ENCODE measurements around the gene TREM2.
A peak's percentile ranks its signal among the peaks of the same experiment; 100 is the strongest.

TREM2 gene

GRCh38 chr6:41170547-41171160 lies 7.7 kb upstream of the TREM2 start:
- no peak overlapping the region for H3K27ac Mint-ChIP-seq

GRCh38 chr6:41167173-41167963 lies 4.5 kb upstream of the TREM2 start:
- peak in 1 of 2 donors; percentile 46 for DNase-seq (ENCODE audit: low spot score in 2 of 2)
- no peaks in the 10 kb centered on the region for H3K9me3 Mint-ChIP-seq
- H3K4me3 Mint-ChIP-seq, result no peak overlapping the region
- ATAC-seq, result no peak
- no peaks in the 10 kb centered on the region for H3K36me3 Mint-ChIP-seq
- no peak overlapping the region for H3K27ac Mint-ChIP-seq
- peaks cover 6% of the 10 kb centered on the region for H3K4me1 Mint-ChIP-seq

More at GRCh38 chr6:41170547-41171160, 7.7 kb upstream of the TREM2 start:
- ATAC-seq (no peak), DNase-seq (ENCODE audit: low spot score in 2 of 2) (no peak)
- Mint-ChIP-seq H3K36me3 (no peaks in the 10 kb centered on the region), H3K4me3 (no peak overlapping the region), H3K9me3 (no peaks in the 10 kb centered on the region), H3K4me1 (peaks cover 6% of the 10 kb centered on the region)

GRCh38 chr6:41164551-41165120 lies 1.7 kb upstream of the TREM2 start:
- no peak for DNase-seq (ENCODE audit: low spot score in 2 of 2)
- Mint-ChIP-seq H3K9me3 (no peaks in the 10 kb centered on the region), H3K4me1 (no peaks in the 10 kb centered on the region), H3K27ac (no peak overlapping the region), H3K4me3 (no peak overlapping the region), H3K36me3 (no peaks in the 10 kb centered on the region)
- no peak for ATAC-seq

- H3K27ac Mint-ChIP-seq, result no peak overlapping the region
- no peaks in the 10 kb centered on the region for H3K36me3 Mint-ChIP-seq
- peak in 1 of 2 donors; percentile 36 for DNase-seq (ENCODE audit: low spot score in 2 of 2)
- no peak overlapping the region for H3K4me3 Mint-ChIP-seq
- H3K9me3 Mint-ChIP-seq, result no peaks in the 10 kb centered on the region
- no peaks in the 10 kb centered on the region for H3K4me1 Mint-ChIP-seq
- no peak for ATAC-seq
Measured at GRCh38 chr6:41163419-41163717, 452 bp upstream of the TREM2 start.

GRCh38 chr6:41161851-41162552 lies 914 bp downstream of the TREM2 start:
- Mint-ChIP-seq H3K4me3 (no peak overlapping the region), H3K27ac (no peak overlapping the region), H3K9me3 (no peaks in the 10 kb centered on the region), H3K36me3 (no peaks in the 10 kb centered on the region), H3K4me1 (no peaks in the 10 kb centered on the region)
- no peak for DNase-seq (ENCODE audit: low spot score in 2 of 2)
- ATAC-seq, result no peak

- Mint-ChIP-seq H3K4me1 (no peaks in the 10 kb centered on the region), H3K9me3 (no peaks in the 10 kb centered on the region), H3K4me3 (no peak overlapping the region), H3K36me3 (no peaks in the 10 kb centered on the region), H3K27ac (no peak overlapping the region)
- ATAC-seq (no peak), DNase-seq (ENCODE audit: low spot score in 2 of 2) (peak in 1 of 2 donors; percentile 23)
Measured at GRCh38 chr6:41161380-41161779, 1.5 kb downstream of the TREM2 start.

- H3K36me3 Mint-ChIP-seq, result no peaks in the 10 kb centered on the region
- no peak overlapping the region for H3K4me3 Mint-ChIP-seq
- no peak for ATAC-seq
- DNase-seq (ENCODE audit: low spot score in 2 of 2), result no peak
- no peaks in the 10 kb centered on the region for H3K9me3 Mint-ChIP-seq
- H3K27ac Mint-ChIP-seq, result no peak overlapping the region
- H3K4me1 Mint-ChIP-seq, result no peaks in the 10 kb centered on the region
Measured at GRCh38 chr6:41160933-41161332, 2.0 kb downstream of the TREM2 start.

- Mint-ChIP-seq H3K36me3 (no peaks in the 10 kb centered on the region), H3K4me1 (no peaks in the 10 kb centered on the region), H3K9me3 (no peaks in the 10 kb centered on the region), H3K4me3 (no peak overlapping the region), H3K27ac (no peak overlapping the region)
- no peak for ATAC-seq
- peak in 1 of 2 donors; percentile 25 for DNase-seq (ENCODE audit: low spot score in 2 of 2)
Measured at GRCh38 chr6:41159415-41160082, 3.4 kb downstream of the TREM2 start.

- H3K9me3 Mint-ChIP-seq, result no peaks in the 10 kb centered on the region
- H3K4me1 Mint-ChIP-seq, result no peaks in the 10 kb centered on the region
- no peak overlapping the region for H3K27ac Mint-ChIP-seq
- no peak for ATAC-seq
- no peak overlapping the region for H3K4me3 Mint-ChIP-seq
- no peak for DNase-seq (ENCODE audit: low spot score in 2 of 2)
- no peaks in the 10 kb centered on the region for H3K36me3 Mint-ChIP-seq
Measured at GRCh38 chr6:41157323-41157722, 5.6 kb downstream of the TREM2 start.

GRCh38 chr6:41156771-41157170 lies 6.1 kb downstream of the TREM2 start:
- ATAC-seq (no peak), DNase-seq (ENCODE audit: low spot score in 2 of 2) (no peak)
- Mint-ChIP-seq H3K4me3 (no peak overlapping the region), H3K9me3 (no peaks in the 10 kb centered on the region), H3K27ac (no peak overlapping the region), H3K4me1 (no peaks in the 10 kb centered on the region), H3K36me3 (no peaks in the 10 kb centered on the region)

GRCh38 chr6:41156001-41156400 lies 6.9 kb downstream of the TREM2 start:
- Mint-ChIP-seq H3K27ac (no peak overlapping the region), H3K36me3 (no peaks in the 10 kb centered on the region), H3K4me3 (no peak overlapping the region), H3K9me3 (no peaks in the 10 kb centered on the region), H3K4me1 (no peaks in the 10 kb centered on the region)
- no peak for ATAC-seq
- DNase-seq (ENCODE audit: low spot score in 2 of 2), result no peak

- Mint-ChIP-seq H3K9me3 (no peaks in the 10 kb centered on the region), H3K27ac (no peak overlapping the region), H3K36me3 (no peaks in the 10 kb centered on the region), H3K4me1 (no peaks in the 10 kb centered on the region), H3K4me3 (no peak overlapping the region)
- no peak for DNase-seq (ENCODE audit: low spot score in 2 of 2)
- ATAC-seq, result no peak
Measured at GRCh38 chr6:41155132-41155805, 7.6 kb downstream of the TREM2 start.

GRCh38 chr6:41153992-41154625 lies 8.8 kb downstream of the TREM2 start, which contains the start of gene TREML1:
Gene TREML1, minus strand, starts transcription at chr6:41154347. Its CDS starts 59 bp downstream, at chr6:41154288.
- no peak within 1 kb of the TSS for H3K27ac Mint-ChIP-seq
- ATAC-seq, result peak; percentile 20
- H3K36me3 Mint-ChIP-seq, result no peaks in the 10 kb centered on the region

GRCh38 chr6:41153451-41153850 lies 9.5 kb downstream of the TREM2 start:
- no peaks in the 10 kb centered on the region for H3K36me3 Mint-ChIP-seq
- H3K4me3 Mint-ChIP-seq, result no peak overlapping the region
- DNase-seq (ENCODE audit: low spot score in 2 of 2) (no peak), ATAC-seq (no peak)
- no peak overlapping the region for H3K27ac Mint-ChIP-seq
- H3K9me3 Mint-ChIP-seq, result no peaks in the 10 kb centered on the region
- no peaks in the 10 kb centered on the region for H3K4me1 Mint-ChIP-seq

More at GRCh38 chr6:41153992-41154625, 8.8 kb downstream of the TREM2 start, which contains the start of gene TREML1:
- Mint-ChIP-seq H3K4me1 (no peaks in the 10 kb centered on the region), H3K9me3 (no peaks in the 10 kb centered on the region), H3K4me3 (no peak within 1 kb of the TSS)
- no peak for DNase-seq (ENCODE audit: low spot score in 2 of 2)

Measured in stimulated activated effector memory CD8-positive, alpha-beta T cell treated with anti-CD3 and anti-CD28 coated beads, Interleukin-12 subunit alpha, Interleukin-12 subunit beta, amount 100 ng/mL, for 72 hours (primary cell).